H1 (cell line): ENCODE measurements around the gene B3GLCT. TPM values are rescaled to one million over a fixed set of nuclear protein-coding genes. Genes with fewer than 3 reads are reported as not detected.

ENCODE experiments used
- CTCF ChIA-PET: fragments of 300-600 bp; sonication (Branson Sonifier 250); formaldehyde crosslinking; loops from one replicate; lab custom pipeline; 2021; ENCODE audit not compliant: partially characterized antibody; lab: Charles Lee
- POLR2A ChIA-PET: fragments of 300-600 bp; sonication (Branson Sonifier 250); formaldehyde crosslinking; loops from one replicate; lab custom pipeline; 2021; ENCODE audit warnings: inconsistent platforms; ENCODE audit not compliant: partially characterized antibody; lab: Charles Lee
- DNase-seq, 2 experiments: peaks; one replicate each; pipeline versions ENCODE4 v3.0.0 to v3.0.0-alpha.2; 2010 to 2022; ENCODE audit warnings: low spot score in 2 of 2, low read depth in 1 of 2, mixed read lengths in 1 of 2
- FAIRE-seq: peaks from 2 replicates; lab custom pipeline; 2011; peaks lifted over from hg19 to GRCh38; lab: Jason Lieb, UNC
- H2AFZ ChIP-seq: 2 replicates; pipeline ENCODE4 v1.8.1; 2012; ENCODE audit warnings: low read length, inconsistent platforms
- H2AK5ac ChIP-seq: 2 replicates; pipeline ENCODE4 v1.6.1; 2013; ENCODE audit warnings: low read depth, low read length
- H2BK120ac ChIP-seq: replicated peaks from 2 replicates; pipeline ENCODE3; 2013; ENCODE audit warnings: low read depth, low read length, inconsistent platforms
- H2BK12ac ChIP-seq: 2 replicates; pipeline ENCODE4 v1.6.1; 2013; ENCODE audit warnings: low read depth, low read length
- H2BK15ac ChIP-seq: 2 replicates; pipeline ENCODE4 v1.6.1; 2013; ENCODE audit warnings: low read length
- H2BK20ac ChIP-seq: 2 replicates; pipeline ENCODE4 v1.6.1; 2013; ENCODE audit warnings: low read length
- H2BK5ac ChIP-seq: 2 replicates; pipeline ENCODE4 v1.6.1; 2013; ENCODE audit warnings: low read depth, low read length
- H3K14ac ChIP-seq: 2 replicates; pipeline ENCODE4 v1.6.1; 2013; ENCODE audit warnings: inconsistent platforms; ENCODE audit not compliant: insufficient read length
- H3K18ac ChIP-seq: 2 replicates; pipeline ENCODE4 v1.6.1; 2013; ENCODE audit warnings: low read length; ENCODE audit errors: extremely low read depth
- H3K23ac ChIP-seq: 2 replicates; pipeline ENCODE4 v1.6.1; 2013; ENCODE audit warnings: inconsistent platforms; ENCODE audit not compliant: insufficient read length
- H3K23me2 ChIP-seq: 2 replicates; pipeline ENCODE4 v1.6.1; 2013; ENCODE audit warnings: low read depth, low read length
- H3K27ac ChIP-seq: 2 replicates; pipeline ENCODE4 v1.6.1; 2011; ENCODE audit warnings: low read depth, low read length, inconsistent platforms
- H3K27me3 ChIP-seq, 4 experiments: replicated peaks in 1 of 4; 1 replicate in 1 of 4; 2 replicates in 3 of 4; pipeline versions ENCODE4 v1.6.1 to v1.8.1; 2011 to 2013; ENCODE audit warnings: low read length in 3 of 4, mild to moderate bottlenecking in 3 of 4, inconsistent platforms in 2 of 4, mixed read lengths in 2 of 4, moderate library complexity in 1 of 4; ENCODE audit not compliant: control insufficient read depth in 3 of 4, insufficient read depth in 3 of 4; ENCODE audit errors: extremely low read depth in 1 of 4
- H3K36me3 ChIP-seq, 4 experiments: 2 replicates each; pipeline versions ENCODE4 v1.6.1 to v1.8.1; 2011 to 2013; ENCODE audit warnings: mild to moderate bottlenecking in 4 of 4, low read length in 3 of 4, moderate library complexity in 2 of 4, control low read depth in 1 of 4, inconsistent platforms in 1 of 4; ENCODE audit not compliant: insufficient read depth in 4 of 4, control insufficient read depth in 2 of 4
- H3K4ac ChIP-seq: replicated peaks from 2 replicates; pipeline ENCODE3; 2013; ENCODE audit warnings: low read length, low read depth, mixed read lengths, inconsistent platforms; ENCODE audit not compliant: insufficient read length
- H3K4me1 ChIP-seq, 4 experiments: replicated peaks in 1 of 4; 1 replicate in 1 of 4; 2 replicates in 3 of 4; pipeline versions ENCODE4 v1.6.1 to v1.8.1; 2011 to 2013; ENCODE audit warnings: low read length in 3 of 4, inconsistent platforms in 2 of 4, mixed read lengths in 1 of 4; ENCODE audit not compliant: insufficient read depth in 4 of 4, control insufficient read depth in 3 of 4
- H3K4me2 ChIP-seq, 2 experiments: 2 replicates each; pipeline versions ENCODE4 v1.6.1 to v1.8.1; 2011 to 2013; ENCODE audit warnings: low read depth in 2 of 2, low read length in 2 of 2, control low read depth in 1 of 2, inconsistent platforms in 1 of 2, mild to moderate bottlenecking in 1 of 2; ENCODE audit not compliant: insufficient read depth in 1 of 2
- H3K4me3 ChIP-seq, 4 experiments: fragments of 200-600, 300-600 bp in 1 of 4; sonication (generic), shearing (Covaris generic), sonication (Bioruptor Twin) in 1 of 4; 2 replicates each; pipeline versions ENCODE4 v1.5.1 to v1.8.1; 2011 to 2016; ENCODE audit warnings: low read length in 4 of 4, low read depth in 3 of 4, control low read depth in 2 of 4, inconsistent platforms in 2 of 4, mild to moderate bottlenecking in 2 of 4, mixed read lengths in 1 of 4, moderate library complexity in 1 of 4; ENCODE audit not compliant: insufficient read depth in 2 of 4; ENCODE audit errors: extremely low read depth in 1 of 4
- H3K56ac ChIP-seq: replicated peaks from 2 replicates; pipeline ENCODE3; 2013; ENCODE audit warnings: low read depth, mild to moderate bottlenecking, mixed read lengths, low read length, inconsistent platforms; ENCODE audit not compliant: insufficient read length
- H3K79me1 ChIP-seq: 2 replicates; pipeline ENCODE4 v1.6.1; 2013; ENCODE audit warnings: low read depth, low read length, control low read depth
- H3K79me2 ChIP-seq, 2 experiments: 2 replicates each; pipeline versions ENCODE4 v1.6.1 to v1.8.1; 2012 to 2013; ENCODE audit warnings: low read length in 2 of 2, mild to moderate bottlenecking in 2 of 2, inconsistent platforms in 1 of 2; ENCODE audit not compliant: insufficient read depth in 2 of 2, control insufficient read depth in 1 of 2
- H3K9ac ChIP-seq, 4 experiments: replicated peaks in 1 of 4; 1 replicate in 1 of 4; 2 replicates in 3 of 4; pipeline versions ENCODE4 v1.6.1 to v1.8.1; 2011 to 2013; ENCODE audit warnings: low read depth in 3 of 4, low read length in 3 of 4, control low read depth in 2 of 4, mild to moderate bottlenecking in 2 of 4, moderate library complexity in 2 of 4, inconsistent platforms in 1 of 4; ENCODE audit errors: extremely low read depth in 1 of 4
- H3K9me3 ChIP-seq, 2 experiments: 2 replicates each; pipeline versions ENCODE4 v1.6.1 to v1.8.1; 2012 to 2013; ENCODE audit warnings: mild to moderate bottlenecking in 2 of 2, moderate library complexity in 2 of 2, control low read depth in 1 of 2, inconsistent platforms in 1 of 2, low read depth in 1 of 2, low read length in 1 of 2, mixed read lengths in 1 of 2; ENCODE audit not compliant: insufficient read depth in 2 of 2
- H4K20me1 ChIP-seq, 2 experiments: replicated peaks in 1 of 2; 2 replicates each; pipeline versions ENCODE3 to v1.8.1; 2011 to 2013; ENCODE audit warnings: inconsistent platforms in 2 of 2, low read length in 2 of 2, mild to moderate bottlenecking in 1 of 2; ENCODE audit not compliant: insufficient read depth in 2 of 2, control insufficient read depth in 1 of 2
- H4K5ac ChIP-seq: 2 replicates; pipeline ENCODE4 v1.6.1; 2013; ENCODE audit warnings: low read length, low read depth, mixed read lengths, inconsistent platforms; ENCODE audit not compliant: insufficient read length
- H4K8ac ChIP-seq: 2 replicates; pipeline ENCODE4 v1.8.0; 2013; ENCODE audit warnings: mild to moderate bottlenecking, moderate library complexity, low read length, inconsistent platforms; ENCODE audit not compliant: insufficient read depth; ENCODE audit errors: extremely low read depth
- H4K91ac ChIP-seq: replicated peaks from 2 replicates; pipeline ENCODE3; 2013; ENCODE audit warnings: low read length, mixed read lengths, inconsistent platforms; ENCODE audit not compliant: insufficient read length
- BRCA1 ChIP-seq: IDR thresholded peaks from 2 replicates; pipeline ENCODE4 v1.6.1; 2012; ENCODE audit warnings: low read depth, low read length, improper control_type of control experiment
- CBX8 ChIP-seq: fragments of 300-800, 300-1000 bp; sonication (generic); IDR thresholded peaks from 2 replicates; pipeline ENCODE4 v1.7.1; 2016; ENCODE audit warnings: low read depth, low read length, borderline replicate concordance
- CEBPB ChIP-seq: IDR thresholded peaks from 2 replicates; pipeline ENCODE4 v1.6.1; 2012; ENCODE audit warnings: low read depth, low read length
- EGR1 ChIP-seq: IDR thresholded peaks from 2 replicates; pipeline ENCODE4 v1.6.1; 2011; ENCODE audit warnings: low read depth, low read length, borderline replicate concordance
- FOSL1 ChIP-seq: IDR thresholded peaks from 2 replicates; pipeline ENCODE4 v1.6.1; 2011; ENCODE audit warnings: mild to moderate bottlenecking, low read depth, low read length, moderate library complexity; ENCODE audit not compliant: insufficient read depth
- HDAC6 ChIP-seq: IDR thresholded peaks from one replicate; pipeline ENCODE4 v1.7.1; 2012; ENCODE audit warnings: low read depth, mild to moderate bottlenecking, inconsistent platforms, low read length, moderate library complexity
- JUN ChIP-seq: IDR thresholded peaks from 2 replicates; pipeline ENCODE4 v1.6.1; 2011; ENCODE audit warnings: low read depth, mild to moderate bottlenecking, improper control_type of control experiment, low read length
- JUND ChIP-seq: IDR thresholded peaks from 2 replicates; pipeline ENCODE4 v1.6.1; 2011; ENCODE audit warnings: mild to moderate bottlenecking, improper control_type of control experiment, low read length
- PHF8 ChIP-seq: fragments of 200-600 bp; sonication (generic); conservative IDR thresholded peaks from 2 replicates; pipeline ENCODE4 v1.7.1; 2012; ENCODE audit warnings: low read depth, mild to moderate bottlenecking, inconsistent platforms, low read length, moderate library complexity
- POU5F1 ChIP-seq: IDR thresholded peaks from 2 replicates; pipeline ENCODE4 v1.6.1; 2011; ENCODE audit warnings: low read depth, mild to moderate bottlenecking, low read length, moderate library complexity
- TAF7 ChIP-seq: optimal IDR thresholded peaks from 2 replicates; pipeline ENCODE3; 2011; ENCODE audit warnings: low read depth, mild to moderate bottlenecking, inconsistent platforms, low read length, moderate library complexity, borderline replicate concordance
- WGBS, 2 experiments: shearing (Covaris generic) in 1 of 2; methylation state at CpG; one replicate each; pipeline versions ENCODE4 v1.1.6 to v1.1.7; 2013 to 2015; ENCODE audit warnings: low lambda C conversion rate in 2 of 2, mixed read lengths in 2 of 2, inconsistent platforms in 1 of 2, low coverage in 1 of 2, missing lambda C conversion rate in 1 of 2; ENCODE audit not compliant: insufficient replicate concordance in 2 of 2, insufficient coverage in 1 of 2, insufficient read length in 1 of 2; ENCODE audit errors: extremely low coverage in 1 of 2, missing lambda C conversion rate in 1 of 2; 5-methylcytosine and 5-hydroxymethylcytosine counted together
- polyA plus RNA-seq, 7 experiments: library from polyadenylated mRNA; depleted of rRNA in 3 of 7; stranded (reverse) in 5 of 7; unstranded in 2 of 7; fragments of >200 nt in 5 of 7; fragments of 200-250 nt in 2 of 7; gene quantifications; 1 replicate in 5 of 7; 2 replicates in 1 of 7; 4 replicates in 1 of 7; pipeline versions ENCODE4 v1.2.1 to v1.2.3, GENCODE V29; 2011 to 2013; ENCODE audit warnings: missing spikeins in 2 of 7, mixed read lengths in 2 of 7
- total RNA-seq: library from RNA; stranded (reverse); fragmentation: NEBNext Ultra II Directional; extraction: Animal tissue kit (Norgen Biotek cat#: 25700); gene quantifications from 2 replicates; pipeline ENCODE4 v1.2.1, GENCODE V29; 2021

Gene B3GLCT
- total and polyA plus RNA-seq, 2 of the 8 experiments (the other 6 are each of a cell fraction or from before 2014, with no cell fraction given), result 1.5 to 4.1 TPM

DNA sequence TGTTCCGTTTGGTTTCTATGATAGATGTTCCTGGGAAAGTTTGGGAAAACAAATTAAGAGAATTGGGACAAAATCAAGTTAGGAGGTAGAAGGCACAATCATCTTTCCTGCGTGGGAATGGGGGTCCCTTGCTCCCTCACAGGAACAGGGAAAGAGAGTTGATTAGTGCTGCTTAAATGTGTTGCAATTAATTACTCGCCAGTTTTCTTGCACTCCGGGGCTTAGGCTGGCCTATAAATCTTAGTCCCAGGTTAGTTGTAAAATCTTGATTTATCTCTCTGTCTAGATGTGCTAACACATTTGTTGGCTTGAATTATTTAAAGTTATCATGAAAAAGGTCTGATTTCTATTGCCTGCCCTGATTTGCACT is 10.1 kb downstream of the B3GLCT start:
- no peak overlapping the region for H2BK5ac ChIP-seq
- POLR2A ChIA-PET, result interaction anchor here (1.0 kb wide), 1 partner anchor 9 kb away, joined by 3 read pairs; no protein-coding TSS in a partner anchor
- no peak overlapping the region for H3K4me3 ChIP-seq
- H2AFZ ChIP-seq, result no peak overlapping the region
- no peak overlapping the region for H2BK15ac ChIP-seq
- CTCF ChIA-PET, result interaction anchor here (0.7 to 2.5 kb wide), 5 partner anchors 9 to 37 kb away, joined by 3 to 8 read pairs (median 5); no protein-coding TSS in a partner anchor
- H4K20me1 ChIP-seq, result no peaks in the 10 kb centered on the region
- no peak overlapping the region for H2AK5ac ChIP-seq
- no peak overlapping the region for H3K27ac ChIP-seq
- H3K79me1 ChIP-seq, result no peaks in the 10 kb centered on the region
- no peak overlapping the region for H3K4me2 ChIP-seq
- H4K91ac ChIP-seq, result no peak overlapping the region
- no peak overlapping the region for H3K4ac ChIP-seq
- no peaks in the 10 kb centered on the region; the same call in 1 of the 2 replicates for H3K23me2 ChIP-seq
- no peaks in the 10 kb centered on the region for H3K36me3 ChIP-seq
- no peak overlapping the region for H2BK120ac ChIP-seq
- no peak overlapping the region for H2BK12ac ChIP-seq
- H4K8ac ChIP-seq, result no peak overlapping the region
- no peaks in the 10 kb centered on the region for H3K9me3 ChIP-seq
- H3K18ac ChIP-seq, result no peak overlapping the region
- no peaks in the 10 kb centered on the region for H3K27me3 ChIP-seq
- DNase-seq (no peak), FAIRE-seq (no peak)
- 78% methylated on average over 4 of the region's 4 CpGs; no CpG with 5 or more reads in 1 of the 2 experiments for WGBS, 2 experiments
- no peak overlapping the region for H3K14ac ChIP-seq
- no peak overlapping the region for H3K56ac ChIP-seq
- H4K5ac ChIP-seq, result no peak overlapping the region
- H3K79me2 ChIP-seq, result no peaks in the 10 kb centered on the region
- no peak overlapping the region for H2BK20ac ChIP-seq
- H3K23ac ChIP-seq, result no peak overlapping the region
- peaks cover 0 to 12% (median 7%) of the 10 kb centered on the region in 4 experiments; a peak in 5 of 7 replicates for H3K4me1 ChIP-seq
- no peak overlapping the region for H3K9ac ChIP-seq
- TF ChIP-seq HDAC6 (no peak), FOSL1 (no peak), POU5F1 (no peak), TAF7 (no peak), BRCA1 (no peak), CEBPB (no peak), EGR1 (no peak), JUN (no peak), PHF8 (no peak), JUND (no peak), CBX8 (no peak)
